ENCODE data around the gene CLEC18A. TPM values are rescaled to one million over a fixed set of nuclear protein-coding genes. Genes with fewer than 3 reads are reported as not detected.

Gene CLEC18A
- total and polyA plus RNA-seq, 8 donors, result 0.28 to 5.5 (median 0.68) TPM

DNA sequence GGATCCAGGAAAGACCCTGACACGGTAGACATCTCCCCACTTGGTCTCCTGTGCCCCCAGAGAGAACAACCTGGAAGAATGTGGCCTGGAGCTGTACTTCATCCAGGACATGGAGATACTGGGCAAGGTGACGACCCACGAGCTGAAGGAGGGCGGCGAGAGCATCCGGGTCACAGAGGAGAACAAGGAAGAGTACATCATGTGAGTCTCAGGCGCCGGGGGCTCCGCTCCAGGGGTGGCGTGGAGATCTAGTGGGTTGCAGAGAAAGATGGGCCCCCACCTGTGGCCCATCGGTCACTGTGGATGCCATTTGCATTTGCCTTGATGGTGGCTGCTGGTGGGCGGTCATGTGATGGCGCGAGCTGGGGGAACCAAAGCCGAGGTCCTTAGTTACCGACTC lies 14.9 kb upstream of the CLEC18A start:
- peaks cover 0 to 97% (median 48%) of the 10 kb centered on the region in 3 donors for H3K36me3 ChIP-seq
- ATAC-seq (no peak), FAIRE-seq (no peak), DNase-seq (no peak)
- intact Hi-C loops (cut with DNase I), result no loop called here
- H3K27me3 ChIP-seq, result no peaks in the 10 kb centered on the region
- no peaks in the 10 kb centered on the region for H3K4me1 ChIP-seq
- WGBS, 2 donors, result 96 to 97% methylated on average over 16 of the region's 16 CpGs
- no peak for TF ChIP-seq CTCF (IDR thresholded peaks at IDR 0.05)
- H3K27ac ChIP-seq, result no peak overlapping the region
- H3K4me3 ChIP-seq, result no peak overlapping the region
- H3K9me3 ChIP-seq, result no peaks in the 10 kb centered on the region

GRCh38 chr16:69936751-69937211 lies 14.4 kb upstream of the CLEC18A start:
- Histone ChIP-seq H3K27ac (no peak overlapping the region), H3K36me3 (peaks cover 0 to 91% (median 46%) of the 10 kb centered on the region in 3 donors), H3K27me3 (no peaks in the 10 kb centered on the region), H3K4me3 (no peak overlapping the region), H3K4me1 (no peaks in the 10 kb centered on the region), H3K9me3 (no peaks in the 10 kb centered on the region)
- WGBS, 2 donors, result 96 to 97% methylated on average over 21 of the region's 21 CpGs
- ATAC-seq (no peak), DNase-seq (no peak), FAIRE-seq (no peak)
- TF ChIP-seq CTCF (IDR thresholded peaks at IDR 0.05), result no peak
- intact Hi-C loops (cut with DNase I), result no loop called here

- Histone ChIP-seq H3K4me3 (no peak overlapping the region), H3K4me1 (no peaks in the 10 kb centered on the region), H3K27ac (no peak overlapping the region), H3K27me3 (no peaks in the 10 kb centered on the region), H3K9me3 (no peaks in the 10 kb centered on the region), H3K36me3 (peaks cover 0 to 85% (median 46%) of the 10 kb centered on the region in 3 donors)
- DNase-seq, result no peak
- no peak for FAIRE-seq
- WGBS, 2 donors, result 91% methylated on average over 16 of the region's 16 CpGs
- intact Hi-C loops (cut with DNase I), result no loop called here
- no peak for ATAC-seq
- no peak for TF ChIP-seq CTCF (IDR thresholded peaks at IDR 0.05)
Measured at GRCh38 chr16:69937465-69937951, 13.6 kb upstream of the CLEC18A start.

DNA sequence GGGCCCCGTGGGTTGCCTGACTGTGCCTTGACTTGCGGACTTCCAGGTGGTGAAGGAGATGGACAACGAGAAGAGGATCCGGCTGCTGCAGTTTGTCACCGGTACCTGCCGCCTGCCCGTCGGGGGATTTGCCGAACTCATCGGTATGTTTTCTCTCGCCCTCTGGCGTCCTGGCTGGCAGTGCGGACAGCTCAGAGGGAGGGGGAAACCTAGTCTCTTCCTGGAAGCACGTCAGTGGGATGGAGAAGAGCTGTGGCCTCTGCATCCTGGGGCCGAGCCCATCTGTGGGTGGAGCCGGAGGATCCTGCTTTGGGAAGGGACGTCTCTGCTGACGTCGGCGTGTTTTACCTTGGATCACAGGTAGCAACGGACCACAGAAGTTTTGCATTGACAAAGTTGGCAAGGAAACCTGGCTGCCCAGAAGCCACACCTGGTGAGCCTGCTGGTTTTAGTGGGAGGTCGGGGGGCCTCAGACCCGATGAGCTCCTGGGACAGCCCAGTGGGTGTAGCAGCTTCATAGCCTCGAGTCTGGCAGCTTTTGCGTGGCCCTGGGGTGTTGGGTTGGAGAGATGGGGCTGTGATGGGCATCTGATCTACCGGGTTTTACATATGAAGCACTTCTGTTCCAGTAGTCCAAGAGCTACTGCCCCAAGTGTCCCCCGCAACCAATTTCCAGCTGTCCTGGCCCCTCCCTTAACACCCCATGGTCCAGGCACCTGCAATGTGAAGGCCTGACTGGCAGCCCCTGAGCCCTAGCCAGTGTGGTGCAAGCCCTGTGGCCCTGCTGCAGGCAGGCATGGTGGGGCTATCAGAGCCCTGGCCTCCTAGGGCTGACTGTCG lies 11.9 kb upstream of the CLEC18A start:
- ATAC-seq, result no peak
- Histone ChIP-seq H3K27ac (no peak overlapping the region), H3K4me1 (no peaks in the 10 kb centered on the region), H3K36me3 (peaks cover 0 to 69% (median 46%) of the 10 kb centered on the region in 3 donors), H3K4me3 (no peak overlapping the region), H3K9me3 (no peaks in the 10 kb centered on the region), H3K27me3 (no peaks in the 10 kb centered on the region)
- intact Hi-C loops (cut with DNase I), result no loop called here
- no peak for TF ChIP-seq CTCF (IDR thresholded peaks at IDR 0.05)
- no peak for DNase-seq
- 92 to 94% methylated on average over 28 of the region's 28 CpGs for WGBS, 2 donors
- no peak for FAIRE-seq
